C4-2B (cell line): ENCODE measurements around the gene GUCY2F.

Experiments used
- CTCF ChIP-seq: fragments of 450-650 bp; conservative IDR thresholded peaks from 2 replicates; pipeline ENCODE4 v1.5.1; 2017; ENCODE audit warnings: mild to moderate bottlenecking
- ZFX ChIP-seq: fragments of 450-650 bp; IDR thresholded peaks from 2 replicates; pipeline ENCODE4 v1.6.1; 2017

DNA sequence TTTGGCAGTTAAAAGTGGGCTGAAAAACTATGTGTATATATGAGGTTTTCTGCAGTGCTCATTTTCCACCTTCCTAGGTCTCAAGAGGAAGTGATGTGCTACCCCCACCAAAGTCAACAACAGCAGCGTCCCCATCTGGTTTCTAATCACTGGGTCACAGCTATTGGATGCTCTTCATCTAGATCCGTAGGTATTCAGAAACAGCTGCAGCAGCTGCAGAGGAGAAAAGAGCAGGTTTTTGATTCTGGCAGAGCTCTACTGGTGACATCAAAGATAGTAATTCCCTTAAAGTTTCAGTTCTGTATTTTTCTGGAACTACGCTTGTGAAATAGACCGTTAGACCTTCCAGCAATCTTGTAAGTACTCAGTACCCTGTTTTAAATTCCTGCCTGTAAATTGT lies 5.8 kb upstream of the GUCY2F start:
- TF ChIP-seq CTCF, result no peak
- TF ChIP-seq ZFX, result no peak
